Liver (tissue), 9 donors: ENCODE results near the gene RTF2. TPM values are rescaled to one million over a fixed set of nuclear protein-coding genes. Genes with fewer than 3 reads are reported as not detected.

Experiments used
- DNase-seq: peaks from one replicate; pipeline ENCODE4 v3.0.0-alpha.2; 2017; ENCODE audit warnings: low spot score
- H3K27ac ChIP-seq, 2 donors: one replicate each; pipeline ENCODE4 v1.7.0; 2013; ENCODE audit warnings: inconsistent platforms in 2 of 2, low read length in 2 of 2, control low read depth in 1 of 2, low read depth in 1 of 2, mild to moderate bottlenecking in 1 of 2
- H3K27me3 ChIP-seq, 4 donors: one replicate each; pipeline versions ENCODE4 v1.6.1 to v1.7.0; 2013; ENCODE audit warnings: low read length in 3 of 4, inconsistent platforms in 1 of 4, mild to moderate bottlenecking in 1 of 4, moderate library complexity in 1 of 4; ENCODE audit not compliant: control insufficient read depth in 4 of 4, insufficient read depth in 4 of 4
- H3K36me3 ChIP-seq, 4 donors: one replicate each; pipeline versions ENCODE4 v1.6.1 to v1.7.0; 2013; ENCODE audit warnings: low read length in 3 of 4, mild to moderate bottlenecking in 3 of 4, low read depth in 1 of 4, moderate library complexity in 1 of 4; ENCODE audit not compliant: control insufficient read depth in 4 of 4, insufficient read depth in 3 of 4
- H3K4me1 ChIP-seq, 4 donors: one replicate each; pipeline versions ENCODE4 v1.6.1 to v1.7.0; 2013; ENCODE audit warnings: low read length in 3 of 4, mild to moderate bottlenecking in 3 of 4, moderate library complexity in 1 of 4; ENCODE audit not compliant: control insufficient read depth in 4 of 4, insufficient read depth in 4 of 4
- H3K4me3 ChIP-seq, 3 donors: one replicate each; pipeline versions ENCODE4 v1.6.1 to v1.7.0; 2013; ENCODE audit warnings: low read length in 3 of 3, control low read depth in 1 of 3, low read depth in 1 of 3, mild to moderate bottlenecking in 1 of 3
- H3K9ac ChIP-seq, 2 donors: one replicate each; pipeline ENCODE4 v1.7.0; 2013; ENCODE audit warnings: low read length in 2 of 2, mild to moderate bottlenecking in 2 of 2, moderate library complexity in 2 of 2, control low read depth in 1 of 2, low read depth in 1 of 2
- H3K9me3 ChIP-seq, 4 donors: one replicate each; pipeline versions ENCODE4 v1.6.1 to v1.7.0; 2013; ENCODE audit warnings: low read length in 3 of 4; ENCODE audit not compliant: control insufficient read depth in 4 of 4
- ATF3 ChIP-seq: IDR thresholded peaks from 2 replicates; pipeline ENCODE4 v1.6.1; 2016; ENCODE audit warnings: antibody characterized with exemption
- CTCF ChIP-seq: fragments of 150-350 bp; IDR thresholded peaks from 2 replicates; pipeline ENCODE4 v1.5.1; 2017; ENCODE audit warnings: improper control_type of control experiment, low read depth, low read length; ENCODE audit not compliant: missing input control
- EGR1 ChIP-seq, 2 donors: IDR thresholded peaks; 2 replicates each; pipeline ENCODE4 v1.6.1; 2016 to 2018; ENCODE audit warnings: antibody characterized with exemption in 2 of 2, low read depth in 2 of 2
- FOXA1 ChIP-seq: IDR thresholded peaks from 2 replicates; pipeline ENCODE4 v1.6.1; 2016; ENCODE audit warnings: antibody characterized with exemption
- FOXA2 ChIP-seq: IDR thresholded peaks from 2 replicates; pipeline ENCODE4 v1.6.1; 2016; ENCODE audit warnings: antibody characterized with exemption
- GABPA ChIP-seq, 2 donors: IDR thresholded peaks in 1 of 2; conservative IDR thresholded peaks in 1 of 2; 2 replicates each; pipeline ENCODE4 v1.6.1; 2016; ENCODE audit warnings: antibody characterized with exemption in 2 of 2, mild to moderate bottlenecking in 1 of 2, moderate library complexity in 1 of 2
- HNF4A ChIP-seq, 2 donors: conservative IDR thresholded peaks; 2 replicates each; pipeline ENCODE4 v1.6.1; 2016; ENCODE audit warnings: antibody characterized with exemption in 2 of 2, mild to moderate bottlenecking in 2 of 2
- JUND ChIP-seq, 2 donors: IDR thresholded peaks; 2 replicates each; pipeline ENCODE4 v1.6.1; 2016; ENCODE audit warnings: antibody characterized with exemption in 2 of 2
- MAX ChIP-seq: IDR thresholded peaks from 2 replicates; pipeline ENCODE4 v1.6.1; 2016; ENCODE audit warnings: antibody characterized with exemption
- NR2F2 ChIP-seq: IDR thresholded peaks from 2 replicates; pipeline ENCODE4 v1.6.1; 2016; ENCODE audit warnings: antibody characterized with exemption
- RAD21 ChIP-seq, 2 donors: IDR thresholded peaks; 2 replicates each; pipeline ENCODE4 v1.6.1; 2016; ENCODE audit warnings: antibody characterized with exemption in 2 of 2, mild to moderate bottlenecking in 2 of 2
- REST ChIP-seq: IDR thresholded peaks from 2 replicates; pipeline ENCODE4 v1.6.1; 2016; ENCODE audit warnings: antibody characterized with exemption, mild to moderate bottlenecking
- RXRA ChIP-seq, 2 donors: IDR thresholded peaks; 2 replicates each; pipeline ENCODE4 v1.6.1; 2017 to 2018; ENCODE audit warnings: antibody characterized with exemption in 2 of 2, mild to moderate bottlenecking in 1 of 2
- SP1 ChIP-seq: IDR thresholded peaks from 2 replicates; pipeline ENCODE4 v1.6.1; 2018; ENCODE audit warnings: antibody characterized with exemption, mild to moderate bottlenecking
- TAF1 ChIP-seq: conservative IDR thresholded peaks from 2 replicates; pipeline ENCODE4 v1.6.1; 2016; ENCODE audit warnings: antibody characterized with exemption, mild to moderate bottlenecking
- YY1 ChIP-seq: IDR thresholded peaks from 2 replicates; pipeline ENCODE4 v1.6.1; 2016; ENCODE audit warnings: antibody characterized with exemption, mild to moderate bottlenecking
- WGBS: extraction: QIAGEN DNeasy Blood & Tissue Kit; methylation state at CpG from one replicate; pipeline ENCODE4 v1.1.7; 2013; 5-methylcytosine and 5-hydroxymethylcytosine counted together
- polyA plus RNA-seq, 2 donors: library from polyadenylated mRNA; stranded (reverse) in 1 of 2; unstranded in 1 of 2; fragments of 200-250 nt in 1 of 2; fragments of >200 nt in 1 of 2; fragmentation: Nextera tagmentation in 1 of 2; extraction: Ambion mirVana in 1 of 2; gene quantifications; one replicate each; pipeline versions ENCODE4 v1.2.1 to v1.2.3, GENCODE V29; 2013 to 2015
- total RNA-seq, 2 donors: library from RNA; depleted of rRNA; stranded (reverse); fragments of >200 nt; gene quantifications; one replicate each; pipeline ENCODE4 v1.2.3, GENCODE V29; 2014
- donor health status: healthy.
- donor health status: healthy.
- donor health status: healthy.
- donor health status: healthy.
- donor health status: healthy.

RTF2 gene
- total and polyA plus RNA-seq, 4 donors: 29.0 to 46.6 (median 35.1) TPM

- H3K9ac ChIP-seq: no peak overlapping the region
- peaks cover 18 to 38% (median 31%) of the 10 kb centered on the region in 4 donors for H3K36me3 ChIP-seq
- H3K4me1 ChIP-seq: no peaks in the 10 kb centered on the region
- TF ChIP-seq GABPA (IDR thresholded peaks at IDR 0.05 in 1 of 2, conservative IDR thresholded peaks at IDR 0.05 in 1 of 2): no peak
- no peak for TF ChIP-seq NR2F2
- TF ChIP-seq MAX: no peak
- TF ChIP-seq RAD21 (IDR thresholded peaks at IDR 0.05): no peak
- no peak for TF ChIP-seq JUND (IDR thresholded peaks at IDR 0.05)
- no peaks in the 10 kb centered on the region for H3K27me3 ChIP-seq
- DNase-seq: no peak
- H3K4me3 ChIP-seq: no peak overlapping the region
- no peaks in the 10 kb centered on the region for H3K9me3 ChIP-seq
- no peak overlapping the region for H3K27ac ChIP-seq
- 96% methylated on average over 22 of the region's 22 CpGs for WGBS
Observed at GRCh38 chr20:56513161-56514150, 45.0 kb downstream of the RTF2 start.

GRCh38 chr20:56516631-56517030 is 48.2 kb downstream of the RTF2 start:
- Histone ChIP-seq H3K9me3 (peaks cover 5 to 10% (median 8%) of the 10 kb centered on the region in 4 donors), H3K27me3 (no peaks in the 10 kb centered on the region), H3K4me1 (no peaks in the 10 kb centered on the region), H3K36me3 (peaks cover 22 to 63% (median 45%) of the 10 kb centered on the region in 4 donors), H3K9ac (no peak overlapping the region), H3K4me3 (no peak overlapping the region), H3K27ac (no peak overlapping the region)
- no peak for DNase-seq
- no peak for TF ChIP-seq RAD21 (IDR thresholded peaks at IDR 0.05)
- TF ChIP-seq MAX: no peak
- no peak for TF ChIP-seq HNF4A (conservative IDR thresholded peaks at IDR 0.05)
- TF ChIP-seq ATF3: no peak
- no peak for TF ChIP-seq FOXA2
- no peak for TF ChIP-seq YY1
- no peak for TF ChIP-seq JUND (IDR thresholded peaks at IDR 0.05)
- TF ChIP-seq FOXA1: no peak
- no peak for TF ChIP-seq EGR1 (IDR thresholded peaks at IDR 0.05; ENCODE audit: low read depth in 2 of 2)
- WGBS: 94% methylated on average over 5 of the region's 5 CpGs

- Histone ChIP-seq H3K27ac (no peak overlapping the region), H3K27me3 (no peaks in the 10 kb centered on the region), H3K4me1 (no peaks in the 10 kb centered on the region), H3K9ac (no peak overlapping the region), H3K36me3 (peaks cover 22 to 63% (median 45%) of the 10 kb centered on the region in 4 donors), H3K4me3 (no peak overlapping the region), H3K9me3 (peaks cover 5 to 10% (median 8%) of the 10 kb centered on the region in 4 donors)
- WGBS: 96% methylated on average over 7 of the region's 7 CpGs
- DNase-seq: no peak
- no peak for TF ChIP-seq RXRA (IDR thresholded peaks at IDR 0.05)
- TF ChIP-seq MAX: no peak
- no peak for TF ChIP-seq CTCF
- TF ChIP-seq YY1: no peak
- TF ChIP-seq EGR1 (IDR thresholded peaks at IDR 0.05; ENCODE audit: low read depth in 2 of 2): no peak
- TF ChIP-seq GABPA (IDR thresholded peaks at IDR 0.05 in 1 of 2, conservative IDR thresholded peaks at IDR 0.05 in 1 of 2): no peak
- no peak for TF ChIP-seq TAF1
- no peak for TF ChIP-seq SP1
- no peak for TF ChIP-seq REST
- no peak for TF ChIP-seq ATF3
- no peak for TF ChIP-seq JUND (IDR thresholded peaks at IDR 0.05)
Observed at GRCh38 chr20:56517211-56517610, 48.8 kb downstream of the RTF2 start.
